ENCODE results near the gene TTYH3.

Gene TTYH3

DNA sequence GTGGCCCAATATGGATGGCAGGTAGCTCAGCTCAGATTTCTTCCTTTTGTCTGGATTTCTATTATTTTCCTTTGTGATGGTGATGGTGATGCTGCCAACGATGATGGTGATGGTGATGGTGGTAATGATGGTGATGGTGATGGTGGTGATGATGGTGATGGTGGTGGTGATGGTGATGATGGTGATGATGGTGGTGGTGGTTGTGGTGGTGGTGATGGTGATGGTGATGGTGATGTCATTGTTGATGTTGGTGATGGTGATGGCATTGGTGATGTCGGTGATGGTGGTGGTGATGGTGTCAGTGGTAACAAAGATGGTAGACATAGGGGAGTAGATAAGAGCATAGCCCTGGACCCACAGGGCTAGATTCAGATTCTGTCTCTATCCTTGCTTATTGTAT, 25.4 kb downstream of the TTYH3 start:
- H3K9ac ChIP-seq (ENCODE audit: low read depth, low read length) = no peak overlapping the region
- peaks cover 60% of the 10 kb centered on the region for H3K36me3 ChIP-seq (ENCODE audit: insufficient read depth, low read length)
- 98% methylated on average over 2 of the region's 2 CpGs for WGBS
- no peaks in the 10 kb centered on the region for H3K9me3 ChIP-seq (ENCODE audit: insufficient read depth, low read depth, low read length)
- no peak overlapping the region for H3K27ac ChIP-seq (ENCODE audit: low read depth, low read length)
- no peaks in the 10 kb centered on the region for H3K27me3 ChIP-seq (ENCODE audit: insufficient read depth, low read length)
- no peak overlapping the region for H3K4me3 ChIP-seq (ENCODE audit: low read length)
- no peaks in the 10 kb centered on the region for H3K4me1 ChIP-seq (ENCODE audit: insufficient read depth, low read length)

DNA sequence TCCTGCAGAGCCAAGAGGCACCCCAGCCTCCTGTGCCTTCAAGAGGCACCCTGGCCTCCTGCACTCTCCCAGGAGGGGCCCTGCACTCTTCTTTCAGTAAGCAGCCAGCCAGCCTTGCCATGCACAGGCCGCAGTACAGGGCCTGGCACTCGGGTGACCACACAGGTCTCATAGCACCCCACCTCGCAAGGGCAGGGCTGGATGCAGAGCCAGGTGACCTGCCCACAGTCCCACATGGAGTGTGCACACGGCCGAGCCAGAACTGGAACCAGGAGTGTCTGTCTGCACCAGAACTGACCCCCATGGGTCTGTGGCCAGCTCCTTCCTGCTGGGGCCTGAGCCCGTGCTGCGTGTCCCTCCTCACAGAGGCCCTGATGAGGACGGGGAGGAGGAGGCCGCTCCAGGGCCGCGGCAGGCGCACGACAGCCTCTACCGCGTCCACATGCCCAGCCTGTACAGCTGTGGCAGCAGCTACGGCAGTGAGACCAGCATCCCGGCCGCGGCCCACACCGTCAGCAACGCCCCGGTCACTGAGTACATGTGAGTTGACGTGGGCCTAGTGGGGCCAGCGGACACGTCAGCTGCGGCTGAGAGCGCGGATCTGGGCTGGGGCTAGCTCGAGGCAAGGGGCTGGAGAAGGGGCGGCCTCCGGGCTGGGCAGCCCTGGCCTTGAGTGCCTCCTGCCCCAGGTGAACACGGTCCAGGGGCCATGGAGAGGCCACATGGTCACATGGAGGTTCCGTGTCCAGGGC, 26.3 kb downstream of the TTYH3 start:
- WGBS = 96% methylated on average over 33 of the region's 33 CpGs

DNA sequence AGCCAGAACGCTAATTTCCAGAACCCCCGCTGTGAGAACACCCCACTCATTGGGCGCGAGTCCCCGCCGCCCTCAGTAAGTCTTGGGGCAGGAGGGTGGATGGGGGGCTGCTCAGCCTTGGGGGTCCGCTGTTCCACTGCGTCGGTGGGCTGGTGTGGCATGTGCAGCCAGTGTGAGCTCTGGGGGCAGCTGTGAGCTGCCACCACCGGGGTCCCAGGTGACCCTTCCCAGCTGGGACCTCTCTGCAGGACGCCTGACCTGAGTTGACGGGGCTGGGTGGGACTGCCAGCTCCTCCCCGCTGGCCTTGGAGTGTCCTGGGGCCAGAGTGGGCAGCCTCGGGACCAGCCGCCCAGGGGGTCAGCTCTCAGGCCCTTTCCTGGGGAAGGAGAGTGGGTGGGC, 27.2 kb downstream of the TTYH3 start:
- H3K9ac ChIP-seq (ENCODE audit: low read depth, low read length) = no peak overlapping the region
- no peaks in the 10 kb centered on the region for H3K9me3 ChIP-seq (ENCODE audit: insufficient read depth, low read depth, low read length)
- no peak overlapping the region for H3K27ac ChIP-seq (ENCODE audit: low read depth, low read length)
- no peaks in the 10 kb centered on the region for H3K27me3 ChIP-seq (ENCODE audit: insufficient read depth, low read length)
- H3K4me1 ChIP-seq (ENCODE audit: insufficient read depth, low read length) = no peaks in the 10 kb centered on the region
- 93% methylated on average over 15 of the region's 15 CpGs for WGBS
- H3K4me3 ChIP-seq (ENCODE audit: low read length) = no peak overlapping the region
- H3K36me3 ChIP-seq (ENCODE audit: insufficient read depth, low read length) = peaks cover 50% of the 10 kb centered on the region

More for the DNA sequence above, 26.3 kb downstream of the TTYH3 start:
- no peak overlapping the region for H3K27ac ChIP-seq (ENCODE audit: low read depth, low read length)
- no peak overlapping the region for H3K4me3 ChIP-seq (ENCODE audit: low read length)
- H3K4me1 ChIP-seq (ENCODE audit: insufficient read depth, low read length) = no peaks in the 10 kb centered on the region
- peaks cover 54% of the 10 kb centered on the region for H3K36me3 ChIP-seq (ENCODE audit: insufficient read depth, low read length)
- H3K9ac ChIP-seq (ENCODE audit: low read depth, low read length) = no peak overlapping the region
- H3K9me3 ChIP-seq (ENCODE audit: insufficient read depth, low read depth, low read length) = no peaks in the 10 kb centered on the region
- no peaks in the 10 kb centered on the region for H3K27me3 ChIP-seq (ENCODE audit: insufficient read depth, low read length)

- H3K4me3 ChIP-seq (ENCODE audit: low read length) = no peak overlapping the region
- no peak overlapping the region for H3K27ac ChIP-seq (ENCODE audit: low read depth, low read length)
- no peaks in the 10 kb centered on the region for H3K27me3 ChIP-seq (ENCODE audit: insufficient read depth, low read length)
- H3K9me3 ChIP-seq (ENCODE audit: insufficient read depth, low read depth, low read length) = no peaks in the 10 kb centered on the region
- H3K4me1 ChIP-seq (ENCODE audit: insufficient read depth, low read length) = no peaks in the 10 kb centered on the region
- 94% methylated on average over 36 of the region's 36 CpGs for WGBS
- peaks cover 45% of the 10 kb centered on the region for H3K36me3 ChIP-seq (ENCODE audit: insufficient read depth, low read length)
- H3K9ac ChIP-seq (ENCODE audit: low read depth, low read length) = no peak overlapping the region
Observed at GRCh38 chr7:2659556-2660358, 28.0 kb downstream of the TTYH3 start.

- H3K4me1 ChIP-seq (ENCODE audit: insufficient read depth, low read length) = no peaks in the 10 kb centered on the region
- no peaks in the 10 kb centered on the region for H3K27me3 ChIP-seq (ENCODE audit: insufficient read depth, low read length)
- H3K4me3 ChIP-seq (ENCODE audit: low read length) = no peak overlapping the region
- H3K9ac ChIP-seq (ENCODE audit: low read depth, low read length) = no peak overlapping the region
- WGBS = 95% methylated on average over 30 of the region's 36 CpGs
- peaks cover 41% of the 10 kb centered on the region for H3K36me3 ChIP-seq (ENCODE audit: insufficient read depth, low read length)
- no peak overlapping the region for H3K27ac ChIP-seq (ENCODE audit: low read depth, low read length)
- no peaks in the 10 kb centered on the region for H3K9me3 ChIP-seq (ENCODE audit: insufficient read depth, low read depth, low read length)
Observed at GRCh38 chr7:2660359-2661095, 28.7 kb downstream of the TTYH3 start.

- 94% methylated on average over 10 of the region's 10 CpGs for WGBS
- H3K9me3 ChIP-seq (ENCODE audit: insufficient read depth, low read depth, low read length) = no peaks in the 10 kb centered on the region
- no peak overlapping the region for H3K4me3 ChIP-seq (ENCODE audit: low read length)
- H3K36me3 ChIP-seq (ENCODE audit: insufficient read depth, low read length) = peaks cover 38% of the 10 kb centered on the region
- H3K27me3 ChIP-seq (ENCODE audit: insufficient read depth, low read length) = no peaks in the 10 kb centered on the region
- no peak overlapping the region for H3K9ac ChIP-seq (ENCODE audit: low read depth, low read length)
- no peaks in the 10 kb centered on the region for H3K4me1 ChIP-seq (ENCODE audit: insufficient read depth, low read length)
- no peak overlapping the region for H3K27ac ChIP-seq (ENCODE audit: low read depth, low read length)
Observed at GRCh38 chr7:2661096-2661449, 29.3 kb downstream of the TTYH3 start.

DNA sequence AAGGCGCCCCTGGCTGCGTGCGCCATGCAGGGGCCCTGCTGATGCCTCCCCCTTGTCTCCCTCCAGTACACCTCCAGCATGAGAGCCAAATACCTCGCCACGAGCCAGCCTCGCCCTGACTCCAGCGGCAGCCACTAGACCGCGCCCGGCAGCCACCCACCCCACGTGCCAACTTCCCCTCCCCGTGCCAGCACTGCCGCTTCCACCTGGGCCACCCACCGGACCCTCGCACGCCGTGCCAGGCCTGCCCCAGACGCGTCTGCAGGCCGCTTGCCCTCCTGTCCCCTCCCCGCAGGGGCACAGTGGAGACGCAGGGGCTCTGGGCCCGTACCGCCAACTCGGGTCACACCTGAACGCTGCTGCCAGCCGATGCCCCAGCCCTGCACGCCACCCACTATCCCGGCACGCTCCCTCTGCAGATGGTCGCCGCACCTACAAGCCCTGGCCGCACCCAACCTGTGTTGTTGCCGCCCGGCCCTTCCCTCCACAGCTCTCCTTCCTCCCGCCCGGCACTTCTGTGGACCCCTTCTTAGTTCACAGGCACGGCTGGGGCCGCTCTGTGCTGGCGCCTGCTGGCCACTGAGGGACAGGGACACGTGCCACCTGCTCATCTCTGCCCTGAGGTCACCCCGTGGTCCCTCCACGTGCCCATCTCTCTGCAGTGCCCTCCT, 30.0 kb downstream of the TTYH3 start:
- Histone ChIP-seq H3K27me3 (ENCODE audit: insufficient read depth, low read length) (no peaks in the 10 kb centered on the region), H3K9me3 (ENCODE audit: insufficient read depth, low read depth, low read length) (no peaks in the 10 kb centered on the region), H3K27ac (ENCODE audit: low read depth, low read length) (no peak overlapping the region), H3K9ac (ENCODE audit: low read depth, low read length) (no peak overlapping the region), H3K4me1 (ENCODE audit: insufficient read depth, low read length) (no peaks in the 10 kb centered on the region), H3K36me3 (ENCODE audit: insufficient read depth, low read length) (peaks cover 31% of the 10 kb centered on the region), H3K4me3 (ENCODE audit: low read length) (no peak overlapping the region)
- WGBS = 94% methylated on average over 43 of the region's 43 CpGs

DNA sequence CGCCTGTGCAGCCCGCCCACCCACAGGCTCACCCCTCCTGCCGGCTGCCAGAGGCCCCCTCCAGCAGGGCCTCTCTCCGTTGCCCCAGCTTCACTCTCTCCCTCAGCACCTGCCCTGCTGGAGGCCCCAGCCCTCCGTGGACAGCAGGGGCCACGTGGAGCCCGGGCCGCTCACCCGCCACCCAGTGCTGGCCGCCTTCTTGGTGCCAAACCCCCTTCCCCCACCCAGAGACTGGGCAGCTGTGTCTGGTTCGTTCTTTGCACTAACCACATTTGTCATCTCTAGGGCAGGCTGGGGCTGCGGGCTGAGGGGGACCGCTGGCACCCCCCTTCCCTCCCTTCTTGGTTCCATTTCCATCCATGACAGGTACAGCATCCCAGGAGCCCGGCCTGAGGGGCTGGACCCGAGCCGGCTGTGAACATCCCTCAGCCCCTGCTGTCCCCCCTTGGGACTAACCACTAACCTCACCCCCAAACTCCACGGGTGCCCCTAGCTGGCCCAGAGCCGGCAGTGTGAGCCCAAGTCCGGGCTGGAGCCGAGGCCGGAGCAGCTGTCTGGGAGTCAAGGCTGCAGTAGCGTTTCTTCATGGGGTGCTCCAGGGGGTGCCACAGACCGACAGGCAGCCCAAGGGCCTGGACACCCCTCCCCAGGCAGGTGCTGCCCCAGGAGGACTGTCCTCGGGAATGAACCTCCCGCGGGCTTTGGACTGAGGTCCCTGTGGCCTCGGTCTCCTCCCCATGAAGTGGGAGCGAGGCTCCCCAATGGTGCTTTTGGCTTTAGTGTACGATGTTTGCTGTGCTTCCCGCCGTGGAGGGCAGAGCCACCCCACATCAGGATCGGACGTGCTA, 30.7 kb downstream of the TTYH3 start:
- Histone ChIP-seq H3K4me3 (ENCODE audit: low read length) (no peak overlapping the region), H3K4me1 (ENCODE audit: insufficient read depth, low read length) (no peaks in the 10 kb centered on the region), H3K27ac (ENCODE audit: low read depth, low read length) (no peak overlapping the region), H3K27me3 (ENCODE audit: insufficient read depth, low read length) (no peaks in the 10 kb centered on the region), H3K36me3 (ENCODE audit: insufficient read depth, low read length) (peaks cover 23% of the 10 kb centered on the region), H3K9me3 (ENCODE audit: insufficient read depth, low read depth, low read length) (no peaks in the 10 kb centered on the region), H3K9ac (ENCODE audit: low read depth, low read length) (no peak overlapping the region)
- WGBS = 94% methylated on average over 33 of the region's 33 CpGs

- no peak overlapping the region for H3K27ac ChIP-seq (ENCODE audit: low read depth, low read length)
- WGBS = 90% methylated on average over 30 of the region's 30 CpGs
- no peak overlapping the region for H3K9ac ChIP-seq (ENCODE audit: low read depth, low read length)
- no peaks in the 10 kb centered on the region for H3K9me3 ChIP-seq (ENCODE audit: insufficient read depth, low read depth, low read length)
- H3K36me3 ChIP-seq (ENCODE audit: insufficient read depth, low read length) = peaks cover 15% of the 10 kb centered on the region
- H3K27me3 ChIP-seq (ENCODE audit: insufficient read depth, low read length) = no peaks in the 10 kb centered on the region
- no peaks in the 10 kb centered on the region for H3K4me1 ChIP-seq (ENCODE audit: insufficient read depth, low read length)
- H3K4me3 ChIP-seq (ENCODE audit: low read length) = no peak overlapping the region
Observed at GRCh38 chr7:2663121-2663886, 31.5 kb downstream of the TTYH3 start.

GRCh38 chr7:2663960-2664359, 32.2 kb downstream of the TTYH3 start:
- no peak overlapping the region for H3K27ac ChIP-seq (ENCODE audit: low read depth, low read length)
- no peaks in the 10 kb centered on the region for H3K4me1 ChIP-seq (ENCODE audit: insufficient read depth, low read length)
- peaks cover 10% of the 10 kb centered on the region; the same call in 1 of the 2 replicates for H3K36me3 ChIP-seq (ENCODE audit: insufficient read depth, low read length)
- H3K4me3 ChIP-seq (ENCODE audit: low read length) = no peak overlapping the region
- WGBS = 86% methylated on average over 4 of the region's 4 CpGs
- no peaks in the 10 kb centered on the region for H3K27me3 ChIP-seq (ENCODE audit: insufficient read depth, low read length)
- no peaks in the 10 kb centered on the region for H3K9me3 ChIP-seq (ENCODE audit: insufficient read depth, low read depth, low read length)
- no peak overlapping the region for H3K9ac ChIP-seq (ENCODE audit: low read depth, low read length)
